Measurements from ENCODE around the gene APH1A. TPM values are rescaled to one million over a fixed set of nuclear protein-coding genes. Genes with fewer than 3 reads are reported as not detected.

APH1A gene
- total and polyA plus RNA-seq, 4 donors: 95.0 to 164 (median 135) TPM

GRCh38 chr1:150227228-150227627 lies 41.6 kb downstream of the APH1A start:
- peaks cover 4 to 19% (median 12%) of the 10 kb centered on the region in 4 donors for H3K36me3 ChIP-seq (ENCODE audit: control insufficient read depth in 4 of 4, insufficient read depth in 4 of 4, low read length in 4 of 4)
- no peak overlapping the region for H3K27ac ChIP-seq (ENCODE audit: low read depth in 1 of 2, low read length in 1 of 2)
- ATAC-seq (ENCODE audit: insufficient read depth, low FRiP score): no peak
- no peaks in the 10 kb centered on the region for H3K4me1 ChIP-seq (ENCODE audit: control insufficient read depth in 5 of 5, insufficient read depth in 5 of 5, low read length in 5 of 5)
- H3K4me3 ChIP-seq: no peak overlapping the region
- TF ChIP-seq CTCF (IDR thresholded peaks at IDR 0.05; ENCODE audit: control extremely low read depth, extremely low read depth): no peak
- H3K9me3 ChIP-seq (ENCODE audit: control insufficient read depth in 4 of 4, insufficient read depth in 3 of 4, low read length in 3 of 4): no peaks in the 10 kb centered on the region
- no peak overlapping the region for H3K9ac ChIP-seq (ENCODE audit: insufficient read depth in 1 of 2, low read length in 2 of 2)
- H3K27me3 ChIP-seq (ENCODE audit: control insufficient read depth in 3 of 3, insufficient read depth in 3 of 3, low read length in 2 of 3): no peaks in the 10 kb centered on the region
- no peak for DNase-seq

GRCh38 chr1:150226486-150226885 lies 42.3 kb downstream of the APH1A start:
- peaks cover 4 to 19% (median 14%) of the 10 kb centered on the region in 4 donors for H3K36me3 ChIP-seq (ENCODE audit: control insufficient read depth in 4 of 4, insufficient read depth in 4 of 4, low read length in 4 of 4)
- no peaks in the 10 kb centered on the region for H3K27me3 ChIP-seq (ENCODE audit: control insufficient read depth in 3 of 3, insufficient read depth in 3 of 3, low read length in 2 of 3)
- WGBS, 2 donors: 77 to 92% methylated on average over 2 of the region's 2 CpGs
- no peak for TF ChIP-seq CTCF (IDR thresholded peaks at IDR 0.05; ENCODE audit: control extremely low read depth, extremely low read depth)
- no peak for DNase-seq
- no peak overlapping the region for H3K27ac ChIP-seq (ENCODE audit: low read depth in 1 of 2, low read length in 1 of 2)
- H3K4me3 ChIP-seq: no peak overlapping the region
- no peaks in the 10 kb centered on the region for H3K9me3 ChIP-seq (ENCODE audit: control insufficient read depth in 4 of 4, insufficient read depth in 3 of 4, low read length in 3 of 4)
- no peak overlapping the region for H3K9ac ChIP-seq (ENCODE audit: insufficient read depth in 1 of 2, low read length in 2 of 2)
- no peaks in the 10 kb centered on the region for H3K4me1 ChIP-seq (ENCODE audit: control insufficient read depth in 5 of 5, insufficient read depth in 5 of 5, low read length in 5 of 5)
- ATAC-seq (ENCODE audit: insufficient read depth, low FRiP score): no peak

DNA sequence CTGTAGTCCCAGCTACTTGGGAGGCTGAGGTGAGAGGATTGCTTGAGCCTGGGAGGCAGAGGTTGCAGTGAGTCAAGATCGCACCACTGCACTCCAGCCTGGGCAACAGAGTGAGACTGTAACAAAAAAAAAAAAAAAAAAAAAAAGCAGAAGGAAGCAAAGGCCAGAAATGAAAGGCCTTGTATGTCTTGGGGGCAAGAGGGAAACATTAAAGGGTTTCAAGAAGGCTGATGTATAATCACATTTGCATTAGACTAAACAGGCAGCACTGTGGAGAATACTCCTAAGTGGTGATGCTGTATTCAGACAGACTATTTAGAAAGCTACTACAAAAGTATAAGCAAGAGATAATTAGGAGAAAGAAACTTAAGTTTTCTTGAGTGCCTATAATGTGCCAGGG lies 43.3 kb downstream of the APH1A start:
- H3K9me3 ChIP-seq (ENCODE audit: control insufficient read depth in 4 of 4, insufficient read depth in 3 of 4, low read length in 3 of 4): no peaks in the 10 kb centered on the region
- 73 to 90% methylated on average over 1 of the region's 1 CpG for WGBS, 2 donors
- H3K4me3 ChIP-seq: no peak overlapping the region
- no peaks in the 10 kb centered on the region for H3K4me1 ChIP-seq (ENCODE audit: control insufficient read depth in 5 of 5, insufficient read depth in 5 of 5, low read length in 5 of 5)
- no peaks in the 10 kb centered on the region for H3K27me3 ChIP-seq (ENCODE audit: control insufficient read depth in 3 of 3, insufficient read depth in 3 of 3, low read length in 2 of 3)
- H3K27ac ChIP-seq (ENCODE audit: low read depth in 1 of 2, low read length in 1 of 2): no peak overlapping the region
- peaks cover 4 to 21% (median 14%) of the 10 kb centered on the region in 4 donors for H3K36me3 ChIP-seq (ENCODE audit: control insufficient read depth in 4 of 4, insufficient read depth in 4 of 4, low read length in 4 of 4)
- no peak for TF ChIP-seq CTCF (IDR thresholded peaks at IDR 0.05; ENCODE audit: control extremely low read depth, extremely low read depth)
- no peak overlapping the region for H3K9ac ChIP-seq (ENCODE audit: insufficient read depth in 1 of 2, low read length in 2 of 2)
- no peak for DNase-seq
- no peak for ATAC-seq (ENCODE audit: insufficient read depth, low FRiP score)

DNA sequence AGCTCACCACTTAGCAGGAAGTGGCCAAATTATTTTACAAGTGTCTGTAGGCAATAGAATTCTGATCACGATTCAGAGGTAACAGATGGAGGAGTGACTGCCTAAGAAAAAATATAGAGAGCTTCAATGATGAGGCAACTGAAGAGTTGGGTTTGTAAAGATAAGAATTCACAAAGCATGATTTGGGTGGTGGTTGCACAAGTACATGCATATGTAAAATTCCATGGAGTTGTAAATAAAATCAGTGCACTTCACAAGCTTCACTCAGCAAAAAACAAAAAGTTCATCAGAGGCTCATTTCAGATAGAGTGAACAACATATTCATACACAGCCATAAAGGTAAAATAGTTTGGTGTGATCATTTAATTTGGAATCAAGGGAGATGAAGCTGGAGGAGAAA lies 43.8 kb downstream of the APH1A start:
- Histone ChIP-seq H3K4me1 (ENCODE audit: control insufficient read depth in 5 of 5, insufficient read depth in 5 of 5, low read length in 5 of 5) (no peaks in the 10 kb centered on the region), H3K27ac (ENCODE audit: low read depth in 1 of 2, low read length in 1 of 2) (no peak overlapping the region), H3K9me3 (ENCODE audit: control insufficient read depth in 4 of 4, insufficient read depth in 3 of 4, low read length in 3 of 4) (no peaks in the 10 kb centered on the region), H3K4me3 (no peak overlapping the region), H3K9ac (ENCODE audit: insufficient read depth in 1 of 2, low read length in 2 of 2) (no peak overlapping the region), H3K36me3 (ENCODE audit: control insufficient read depth in 4 of 4, insufficient read depth in 4 of 4, low read length in 4 of 4) (peaks cover 4 to 24% (median 15%) of the 10 kb centered on the region in 4 donors), H3K27me3 (ENCODE audit: control insufficient read depth in 3 of 3, insufficient read depth in 3 of 3, low read length in 2 of 3) (no peaks in the 10 kb centered on the region)
- DNase-seq (no peak), ATAC-seq (ENCODE audit: insufficient read depth, low FRiP score) (no peak)
- TF ChIP-seq CTCF (IDR thresholded peaks at IDR 0.05; ENCODE audit: control extremely low read depth, extremely low read depth): no peak
- 69 to 91% methylated on average over 1 of the region's 1 CpG for WGBS, 2 donors
